ENCODE results near the gene TSPY3. TPM values are rescaled to one million over a fixed set of nuclear protein-coding genes. Genes with fewer than 3 reads are reported as not detected.
"Not testable (repeated sequence)": the region's sequence is repeated elsewhere in the genome, so short reads cannot be mapped to it uniquely, and the experiment has no call there.

The TSPY3 gene, protein sequence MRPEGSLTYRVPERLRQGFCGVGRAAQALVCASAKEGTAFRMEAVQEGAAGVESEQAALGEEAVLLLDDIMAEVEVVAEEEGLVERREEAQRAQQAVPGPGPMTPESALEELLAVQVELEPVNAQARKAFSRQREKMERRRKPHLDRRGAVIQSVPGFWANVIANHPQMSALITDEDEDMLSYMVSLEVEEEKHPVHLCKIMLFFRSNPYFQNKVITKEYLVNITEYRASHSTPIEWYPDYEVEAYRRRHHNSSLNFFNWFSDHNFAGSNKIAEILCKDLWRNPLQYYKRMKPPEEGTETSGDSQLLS
- total RNA-seq: not detected

DNA sequence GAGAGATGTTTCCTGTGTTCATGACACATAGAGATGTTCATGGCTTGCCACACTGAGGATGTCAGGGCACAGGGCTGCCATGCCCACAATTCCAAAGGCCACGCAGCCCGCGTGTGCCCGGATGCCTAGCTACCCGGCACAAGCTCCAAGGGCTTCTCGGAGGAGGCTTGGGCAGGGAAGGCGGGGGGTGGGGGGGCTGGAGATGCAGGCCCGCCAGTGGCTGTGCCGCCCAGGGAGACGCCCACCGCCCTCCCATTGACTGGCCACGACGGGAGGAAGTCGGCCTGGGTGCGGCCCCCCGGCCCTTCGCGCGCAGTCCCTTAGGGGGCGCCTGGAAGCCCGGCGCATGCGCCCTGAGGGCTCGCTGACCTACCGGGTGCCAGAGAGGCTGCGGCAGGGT, at the start of gene TSPY3:
Gene TSPY3, plus strand, starts transcription at position 301 of the 400 bp plus-strand sequence. Its CDS starts 46 bp downstream, at position 347.
- not testable (repeated sequence) for DNase-seq

DNA sequence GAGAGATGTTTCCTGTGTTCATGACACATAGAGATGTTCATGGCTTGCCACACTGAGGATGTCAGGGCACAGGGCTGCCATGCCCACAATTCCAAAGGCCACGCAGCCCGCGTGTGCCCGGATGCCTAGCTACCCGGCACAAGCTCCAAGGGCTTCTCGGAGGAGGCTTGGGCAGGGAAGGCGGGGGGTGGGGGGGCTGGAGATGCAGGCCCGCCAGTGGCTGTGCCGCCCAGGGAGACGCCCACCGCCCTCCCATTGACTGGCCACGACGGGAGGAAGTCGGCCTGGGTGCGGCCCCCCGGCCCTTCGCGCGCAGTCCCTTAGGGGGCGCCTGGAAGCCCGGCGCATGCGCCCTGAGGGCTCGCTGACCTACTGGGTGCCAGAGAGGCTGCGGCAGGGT, 40.7 kb upstream of the TSPY3 start, which contains the start of gene TSPY8:
Gene TSPY8, plus strand, starts transcription at position 301 of the 400 bp plus-strand sequence. Its CDS starts 46 bp downstream, at position 347.
- DNase-seq: not testable (repeated sequence)

DNA sequence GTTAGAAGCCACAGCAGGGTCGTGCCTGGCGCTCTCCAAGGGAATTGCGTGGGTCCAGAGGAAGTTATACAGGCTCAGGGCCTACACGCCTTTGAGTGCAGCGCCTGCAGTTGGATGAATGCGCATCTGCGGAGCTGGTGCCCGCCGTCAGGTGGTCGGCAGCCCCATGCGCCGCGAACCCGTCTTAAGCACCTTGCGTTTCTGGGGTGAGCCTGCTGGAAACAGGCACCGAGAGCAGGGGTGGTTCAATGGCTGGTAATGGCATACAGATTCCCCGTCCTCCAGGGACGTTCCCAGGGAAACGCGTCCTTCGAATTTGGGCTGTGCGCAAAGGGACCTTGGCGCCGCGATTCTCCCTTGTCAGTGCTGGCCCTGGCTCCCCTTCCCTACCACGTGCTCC, 1.7 kb upstream of the TSPY3 start:
- not testable (repeated sequence) for DNase-seq

Other genes with a start within 250 kb of the TSPY3 start
- not detected for gene TSPY4, start 61.0 kb upstream of the TSPY3 start, total RNA-seq
- not detected for gene TSPY8, start 40.6 kb upstream of the TSPY3 start, total RNA-seq
- gene TSPY1, start 68.5 kb downstream of the TSPY3 start, total RNA-seq: not detected
- gene TSPY9, start 88.8 kb downstream of the TSPY3 start, total RNA-seq: not detected
- gene TSPY10, start 129.5 kb downstream of the TSPY3 start, total RNA-seq: not detected

Measured in tongue (tissue), 2 donors.